SK-MEL-5 (cell line): ENCODE measurements around the gene AGAP1. TPM values are rescaled to one million over a fixed set of nuclear protein-coding genes. Genes with fewer than 3 reads are reported as not detected.

ENCODE experiments used
- DNase-seq: peaks from one replicate; pipeline ENCODE4 v3.0.0-alpha.2; 2016; ENCODE audit warnings: low read depth, low spot score
- in situ Hi-C: cut with HindIII; loops from 2 replicates; pipeline ENCODE4 v1.10.0; 2016; ENCODE audit warnings: low sequenced_read_pairs, high pct_unique_total_duplicates, low pct_unique_long_range_greater_than_20kb
- total RNA-seq: library from RNA; depleted of rRNA; stranded (reverse); fragments of >200 nt; shearing (Covaris generic); gene quantifications from 2 replicates; pipeline ENCODE4 v1.2.3, GENCODE V29; 2014

Gene AGAP1
- total RNA-seq, 1 experiment from 2014 or later: 16.4 TPM

GRCh38 chr2:236028066-236028465 lies 534.2 kb downstream of the AGAP1 start:
- no peak for DNase-seq
- in situ Hi-C loops: no loop called here

- in situ Hi-C loops: no loop called here
- DNase-seq: no peak
These were observed 539.6 kb downstream of the AGAP1 start for GRCh38 chr2:236033462-236033861.

GRCh38 chr2:236034974-236035373 lies 541.1 kb downstream of the AGAP1 start:
- in situ Hi-C loops: no loop called here
- DNase-seq: no peak

- in situ Hi-C loops: no loop called here
These were observed 542.2 kb downstream of the AGAP1 start for GRCh38 chr2:236036045-236036444.

GRCh38 chr2:236038096-236038495 lies 544.3 kb downstream of the AGAP1 start:
- in situ Hi-C loops: no loop called here
- DNase-seq: no peak

More at GRCh38 chr2:236036045-236036444, 542.2 kb downstream of the AGAP1 start:
- DNase-seq: no peak

GRCh38 chr2:236040600-236041328 lies 546.9 kb downstream of the AGAP1 start:
- DNase-seq: no peak
- in situ Hi-C loops: no loop called here

GRCh38 chr2:236041616-236042015 lies 547.8 kb downstream of the AGAP1 start:
- no peak for DNase-seq
- in situ Hi-C loops: no loop called here

GRCh38 chr2:236042087-236042486 lies 548.2 kb downstream of the AGAP1 start:
- no peak for DNase-seq
- in situ Hi-C loops: no loop called here

- DNase-seq: no peak
- in situ Hi-C loops: no loop called here
These were observed 550.3 kb downstream of the AGAP1 start for GRCh38 chr2:236044191-236044590.

GRCh38 chr2:236045251-236046235 lies 551.7 kb downstream of the AGAP1 start:
- in situ Hi-C loops: no loop called here
- DNase-seq: no peak

- no peak for DNase-seq
These were observed 552.9 kb downstream of the AGAP1 start for GRCh38 chr2:236046715-236047114.

GRCh38 chr2:236047176-236047575 lies 553.3 kb downstream of the AGAP1 start:
- no peak for DNase-seq
- in situ Hi-C loops: no loop called here

More at GRCh38 chr2:236046715-236047114, 552.9 kb downstream of the AGAP1 start:
- in situ Hi-C loops: no loop called here

- no peak for DNase-seq
- in situ Hi-C loops: no loop called here
These were observed 554.2 kb downstream of the AGAP1 start for GRCh38 chr2:236047886-236048540.

GRCh38 chr2:236049981-236050380 lies 556.1 kb downstream of the AGAP1 start:
- DNase-seq: no peak
- in situ Hi-C loops: no loop called here

- no peak for DNase-seq
- in situ Hi-C loops: no loop called here
These were observed 557.5 kb downstream of the AGAP1 start for GRCh38 chr2:236051351-236051750.

GRCh38 chr2:236051806-236052205 lies 558.0 kb downstream of the AGAP1 start:
- in situ Hi-C loops: no loop called here
- DNase-seq: no peak

GRCh38 chr2:236052206-236052605 lies 558.4 kb downstream of the AGAP1 start:
- no peak for DNase-seq
- in situ Hi-C loops: no loop called here
